ENCODE results near the gene HYAL3. TPM values are rescaled to one million over a fixed set of nuclear protein-coding genes. Genes with fewer than 3 reads are reported as not detected.

Gene HYAL3
- total RNA-seq, 2 donors from 2014 or later = 4.1 to 10.7 TPM

DNA sequence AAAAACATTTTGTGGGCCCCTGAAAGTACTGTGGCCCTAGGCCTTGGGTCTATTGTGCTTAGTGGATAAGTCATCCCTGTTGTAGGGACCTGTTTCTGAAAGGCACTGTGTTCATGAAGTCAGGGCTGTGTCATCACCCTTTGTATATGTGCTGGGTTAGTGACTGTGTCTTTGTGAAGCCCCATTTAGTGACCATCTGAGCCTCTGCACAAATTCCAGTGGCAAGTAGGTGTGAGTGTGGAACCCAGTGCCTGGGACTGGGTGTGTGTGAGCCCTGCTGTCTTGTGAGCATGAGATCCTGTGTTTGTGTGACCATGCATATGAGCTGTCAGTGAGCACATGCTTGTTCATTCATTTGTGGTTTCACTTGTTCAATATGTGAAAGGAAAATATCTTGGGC lies 5.4 kb upstream of the HYAL3 start:
- Histone ChIP-seq H3K27ac (no peak overlapping the region), H3K27me3 (replicated peaks; ENCODE audit: insufficient read depth) (no peaks in the 10 kb centered on the region), H3K36me3 (no peaks in the 10 kb centered on the region), H3K4me1 (replicated peaks) (no peaks in the 10 kb centered on the region), H3K9me3 (no peaks in the 10 kb centered on the region), H3K4me3 (no peak overlapping the region)
- intact Hi-C loops (cut with DNase I) = no loop called here
- no peak for TF ChIP-seq POLR2A (IDR thresholded peaks at IDR 0.05)
- TF ChIP-seq POLR2AphosphoS5 (IDR thresholded peaks at IDR 0.05) = no peak
- TF ChIP-seq, protein P1, sequence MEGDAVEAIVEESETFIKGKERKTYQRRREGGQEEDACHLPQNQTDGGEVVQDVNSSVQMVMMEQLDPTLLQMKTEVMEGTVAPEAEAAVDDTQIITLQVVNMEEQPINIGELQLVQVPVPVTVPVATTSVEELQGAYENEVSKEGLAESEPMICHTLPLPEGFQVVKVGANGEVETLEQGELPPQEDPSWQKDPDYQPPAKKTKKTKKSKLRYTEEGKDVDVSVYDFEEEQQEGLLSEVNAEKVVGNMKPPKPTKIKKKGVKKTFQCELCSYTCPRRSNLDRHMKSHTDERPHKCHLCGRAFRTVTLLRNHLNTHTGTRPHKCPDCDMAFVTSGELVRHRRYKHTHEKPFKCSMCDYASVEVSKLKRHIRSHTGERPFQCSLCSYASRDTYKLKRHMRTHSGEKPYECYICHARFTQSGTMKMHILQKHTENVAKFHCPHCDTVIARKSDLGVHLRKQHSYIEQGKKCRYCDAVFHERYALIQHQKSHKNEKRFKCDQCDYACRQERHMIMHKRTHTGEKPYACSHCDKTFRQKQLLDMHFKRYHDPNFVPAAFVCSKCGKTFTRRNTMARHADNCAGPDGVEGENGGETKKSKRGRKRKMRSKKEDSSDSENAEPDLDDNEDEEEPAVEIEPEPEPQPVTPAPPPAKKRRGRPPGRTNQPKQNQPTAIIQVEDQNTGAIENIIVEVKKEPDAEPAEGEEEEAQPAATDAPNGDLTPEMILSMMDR (IDR thresholded peaks at IDR 0.05) = no peak
- DNase-seq (ENCODE audit: low spot score) = no peak

DNA sequence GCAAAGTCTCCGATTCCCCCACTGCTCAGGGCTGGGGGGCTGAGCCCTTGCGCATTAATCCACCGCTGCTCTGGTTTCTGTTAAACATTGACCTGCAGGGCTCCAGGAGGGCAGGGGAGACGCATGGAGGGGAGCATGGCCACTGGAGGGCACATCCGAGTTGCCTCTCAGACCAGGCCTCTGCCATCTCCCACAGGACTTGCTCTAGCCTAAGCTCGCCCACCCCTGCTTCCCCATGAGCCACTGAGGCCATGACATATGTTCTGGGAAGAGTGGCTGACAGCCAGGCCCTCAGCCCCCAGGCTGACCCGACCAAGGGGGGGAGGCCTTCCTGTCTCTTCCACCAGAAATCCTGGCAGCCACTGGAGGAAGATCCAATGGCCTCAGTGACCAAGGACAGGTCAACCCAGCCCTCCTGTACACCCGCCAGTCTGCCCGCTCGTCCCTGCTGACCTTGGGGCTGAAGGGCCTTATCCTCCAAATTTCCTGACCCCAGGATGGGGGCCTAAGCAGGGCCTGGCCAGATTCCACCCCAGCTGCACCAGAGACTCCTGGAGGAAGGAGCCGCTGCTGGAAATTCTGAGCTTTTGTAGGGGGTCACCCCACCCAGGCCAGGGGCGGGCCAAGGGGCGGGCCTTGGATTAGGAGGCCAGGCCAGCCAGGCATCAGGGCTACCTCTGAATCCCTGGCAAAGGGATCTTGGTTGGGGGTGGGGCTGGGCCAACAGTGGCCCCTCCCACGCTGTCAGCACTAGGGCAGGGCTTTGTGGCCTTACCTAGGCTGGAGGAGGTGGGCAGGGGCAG lies 4.0 kb upstream of the HYAL3 start, which contains the start of gene HYAL1:
Gene HYAL1 (minus strand): TSS at position 562 of the 803 bp plus-strand sequence. CDS start 618 bp downstream, outside the sequence.
- no peak for DNase-seq (ENCODE audit: low spot score)
- Histone ChIP-seq H3K9me3 (no peaks in the 10 kb centered on the region), H3K27me3 (replicated peaks; ENCODE audit: insufficient read depth) (no peaks in the 10 kb centered on the region), H3K4me3 (no peak within 1 kb of the TSS), H3K27ac (peak within 1 kb of the TSS in 1 of 2 donors; percentile 32), H3K4me1 (replicated peaks) (peaks cover 7% of the 10 kb centered on the region), H3K36me3 (no peaks in the 10 kb centered on the region)
- intact Hi-C loops (cut with DNase I) = no loop called here
- 53% methylated on average over 13 of the region's 14 CpGs for WGBS
- TF ChIP-seq, protein P1 (IDR thresholded peaks at IDR 0.05) = no peak
- TF ChIP-seq POLR2A (IDR thresholded peaks at IDR 0.05) = no peak
- TF ChIP-seq POLR2AphosphoS5 (IDR thresholded peaks at IDR 0.05) = no peak

DNA sequence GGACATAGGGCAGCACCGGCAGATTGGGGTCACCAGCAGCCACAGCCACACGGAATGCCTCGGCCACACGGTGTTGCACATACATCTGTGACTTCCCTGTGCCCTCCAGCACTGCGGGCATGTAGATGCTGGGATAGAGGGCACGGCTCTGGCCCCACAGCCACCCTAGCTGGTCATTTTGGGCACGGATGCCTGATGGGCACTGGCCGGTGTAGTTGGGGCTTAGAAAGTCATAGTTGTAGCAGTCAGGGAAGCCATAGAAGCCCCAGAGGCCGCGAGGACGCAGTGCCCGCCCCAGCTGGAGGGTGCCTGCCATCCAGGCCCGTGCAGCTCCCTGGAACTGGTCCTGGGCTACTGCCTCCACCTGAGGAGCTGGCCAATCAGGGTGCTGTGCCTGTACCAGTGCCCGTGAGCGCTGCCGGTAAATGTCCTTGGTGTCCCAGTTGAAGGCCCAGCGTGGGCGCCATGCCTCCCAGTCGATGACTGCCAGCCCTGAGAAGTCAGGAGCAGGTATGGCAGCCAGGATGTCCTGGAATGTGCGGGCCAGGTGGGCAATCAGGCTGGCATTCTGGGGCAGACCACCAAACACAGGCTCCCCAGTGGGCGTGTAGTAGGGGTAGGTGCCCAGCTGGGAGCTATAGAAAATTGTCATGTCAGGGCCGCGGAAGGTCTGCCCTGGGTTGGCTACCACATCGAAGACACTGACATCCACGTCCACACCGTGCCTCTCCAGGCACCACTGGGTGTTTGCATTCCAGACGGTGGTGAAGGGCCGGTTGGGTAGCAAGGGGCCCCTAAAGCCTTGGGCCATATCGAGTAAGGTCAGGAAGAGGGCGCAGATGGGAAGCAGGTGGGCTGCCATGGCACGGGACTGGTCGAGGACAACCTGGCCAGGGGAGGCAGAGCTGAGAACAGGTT lies 3.1 kb upstream of the HYAL3 start:
- Histone ChIP-seq H3K4me1 (replicated peaks) (peaks cover 11% of the 10 kb centered on the region), H3K36me3 (no peaks in the 10 kb centered on the region), H3K27me3 (replicated peaks; ENCODE audit: insufficient read depth) (no peaks in the 10 kb centered on the region), H3K27ac (no peak overlapping the region), H3K9me3 (no peaks in the 10 kb centered on the region), H3K4me3 (no peak overlapping the region)
- no peak for DNase-seq (ENCODE audit: low spot score)
- TF ChIP-seq POLR2A (IDR thresholded peaks at IDR 0.05) (no peak), POLR2AphosphoS5 (IDR thresholded peaks at IDR 0.05) (no peak)
- TF ChIP-seq, protein P1 (IDR thresholded peaks at IDR 0.05) = no peak
- intact Hi-C loops (cut with DNase I) = no loop called here
- 84% methylated on average over 25 of the region's 32 CpGs for WGBS

DNA sequence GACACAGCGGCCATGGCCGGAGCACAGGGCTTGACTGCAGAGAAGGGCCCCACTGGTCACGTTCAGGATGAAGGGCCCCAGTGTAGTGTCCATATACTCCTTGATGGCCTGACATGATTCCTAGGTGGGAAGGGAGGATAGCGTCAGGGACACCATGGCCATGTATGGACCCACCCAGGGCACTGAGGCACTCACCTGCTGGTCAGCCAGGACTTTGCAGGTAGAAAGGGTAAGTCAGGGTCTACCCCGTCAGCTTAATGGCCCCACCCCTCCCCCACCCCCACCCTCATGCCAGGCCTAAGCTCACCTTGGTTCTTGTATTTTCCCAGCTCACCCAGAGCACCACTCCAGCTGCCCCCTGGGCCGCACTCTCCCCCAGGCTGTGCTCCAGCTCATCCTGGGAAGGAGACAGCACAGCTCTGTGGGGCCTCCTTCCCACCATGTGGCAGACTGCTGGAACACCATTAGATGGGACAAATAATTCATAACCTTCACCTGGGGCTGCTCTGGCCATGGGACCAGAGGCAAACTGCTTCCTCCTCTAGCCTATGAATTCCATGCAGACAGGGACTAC lies 1.6 kb upstream of the HYAL3 start:
- no peak overlapping the region for H3K4me3 ChIP-seq
- H3K36me3 ChIP-seq = no peaks in the 10 kb centered on the region
- no peaks in the 10 kb centered on the region for H3K9me3 ChIP-seq
- intact Hi-C loops (cut with DNase I) = no loop called here
- WGBS = 92% methylated on average over 6 of the region's 6 CpGs
- peaks cover 11% of the 10 kb centered on the region for H3K4me1 ChIP-seq (replicated peaks)
- TF ChIP-seq, protein P1 (IDR thresholded peaks at IDR 0.05) = no peak
- H3K27me3 ChIP-seq (replicated peaks; ENCODE audit: insufficient read depth) = no peaks in the 10 kb centered on the region
- H3K27ac ChIP-seq = peak overlapping the region; percentile 84 to 89
- no peak for DNase-seq (ENCODE audit: low spot score)

Measured in prostate gland (tissue), 2 donors.